DLD1 (cell line): ENCODE measurements around the gene RIOX2.
"Not testable (repeated sequence)": the region's sequence is repeated elsewhere in the genome, so short reads cannot be mapped to it uniquely, and the experiment has no call there.

Source experiments
- in situ Hi-C: cut with HindIII; loops from 2 replicates; pipeline ENCODE4 v1.10.0; 2017; ENCODE audit warnings: low sequenced_read_pairs

The RIOX2 gene

GRCh38 chr3:97917813-97918536 is 54.3 kb downstream of the RIOX2 start:
- in situ Hi-C loops = no loop called here

GRCh38 chr3:97916576-97916975 is 55.7 kb downstream of the RIOX2 start:
- in situ Hi-C loops = no loop called here

GRCh38 chr3:97914388-97914787 is 57.8 kb downstream of the RIOX2 start:
- in situ Hi-C loops = no loop called here

DNA sequence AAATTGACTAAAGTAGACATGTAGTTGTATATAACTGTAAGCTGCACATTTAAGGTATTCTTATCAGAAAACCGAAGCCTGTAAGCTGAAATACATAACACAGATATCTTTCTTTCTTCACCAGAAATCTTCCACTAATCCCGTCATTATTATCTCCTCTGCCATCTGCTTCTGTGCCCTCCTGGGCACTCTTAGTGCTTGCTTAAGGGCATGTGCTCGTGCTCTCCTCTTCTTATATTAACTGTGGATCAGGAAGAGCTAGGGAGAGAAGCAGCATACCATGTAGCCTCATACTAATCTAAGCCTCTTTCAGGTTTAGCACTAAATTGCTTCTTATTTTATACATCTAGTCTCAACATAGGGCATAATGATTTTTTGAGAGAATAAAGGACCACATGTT is 60.8 kb downstream of the RIOX2 start:
- in situ Hi-C loops = no loop called here

GRCh38 chr3:97910931-97911351 is 61.3 kb downstream of the RIOX2 start:
- in situ Hi-C loops = no loop called here

DNA sequence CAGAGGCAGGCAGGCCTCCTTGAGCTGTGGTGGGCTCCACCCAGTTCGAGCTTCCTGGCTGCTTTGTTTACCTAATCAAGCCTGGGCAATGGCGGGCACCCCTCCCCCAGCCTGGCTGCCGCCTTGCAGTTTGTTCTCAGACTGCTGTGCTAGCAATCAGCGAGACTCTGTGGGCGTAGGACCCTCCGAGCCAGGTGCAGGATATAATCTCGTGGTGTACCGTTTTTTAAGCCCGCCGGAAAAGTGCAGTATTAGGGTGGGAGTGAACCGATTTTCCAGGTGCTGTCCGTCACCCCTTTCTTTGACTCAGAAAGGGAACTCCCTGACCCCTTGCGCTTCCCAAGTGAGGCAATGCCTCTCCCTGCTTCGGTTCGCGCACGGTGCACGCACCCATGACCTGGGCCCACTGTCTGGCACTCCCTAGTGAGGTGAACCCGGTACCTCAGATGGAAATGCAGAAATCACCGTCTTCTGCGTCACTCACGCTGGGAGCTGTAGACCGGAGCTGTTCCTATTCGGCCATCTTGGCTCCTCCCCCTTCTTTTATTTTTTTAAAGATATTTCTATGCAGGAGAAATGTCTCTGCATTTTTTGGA is 61.9 kb downstream of the RIOX2 start:
- in situ Hi-C loops = not testable (repeated sequence)

DNA sequence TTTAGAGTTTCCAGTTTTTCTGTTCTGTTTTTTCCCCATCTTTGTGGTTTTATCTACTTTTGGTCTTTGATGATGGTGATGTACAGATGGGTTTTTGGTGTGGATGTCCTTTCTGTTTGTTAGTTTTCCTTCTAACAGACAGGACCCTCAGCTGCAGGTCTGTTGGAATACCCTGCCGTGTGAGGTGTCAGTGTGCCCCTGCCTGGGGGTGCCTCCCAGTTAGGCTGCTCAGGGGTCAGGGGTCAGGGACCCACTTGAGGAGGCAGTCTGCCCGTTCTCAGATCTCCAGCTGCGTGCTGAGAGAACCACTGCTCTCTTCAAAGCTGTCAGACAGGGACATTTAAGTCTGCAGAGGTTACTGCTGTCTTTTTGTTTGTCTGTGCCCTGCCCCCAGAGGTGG is 62.4 kb downstream of the RIOX2 start:
- in situ Hi-C loops = not testable (repeated sequence)

DNA sequence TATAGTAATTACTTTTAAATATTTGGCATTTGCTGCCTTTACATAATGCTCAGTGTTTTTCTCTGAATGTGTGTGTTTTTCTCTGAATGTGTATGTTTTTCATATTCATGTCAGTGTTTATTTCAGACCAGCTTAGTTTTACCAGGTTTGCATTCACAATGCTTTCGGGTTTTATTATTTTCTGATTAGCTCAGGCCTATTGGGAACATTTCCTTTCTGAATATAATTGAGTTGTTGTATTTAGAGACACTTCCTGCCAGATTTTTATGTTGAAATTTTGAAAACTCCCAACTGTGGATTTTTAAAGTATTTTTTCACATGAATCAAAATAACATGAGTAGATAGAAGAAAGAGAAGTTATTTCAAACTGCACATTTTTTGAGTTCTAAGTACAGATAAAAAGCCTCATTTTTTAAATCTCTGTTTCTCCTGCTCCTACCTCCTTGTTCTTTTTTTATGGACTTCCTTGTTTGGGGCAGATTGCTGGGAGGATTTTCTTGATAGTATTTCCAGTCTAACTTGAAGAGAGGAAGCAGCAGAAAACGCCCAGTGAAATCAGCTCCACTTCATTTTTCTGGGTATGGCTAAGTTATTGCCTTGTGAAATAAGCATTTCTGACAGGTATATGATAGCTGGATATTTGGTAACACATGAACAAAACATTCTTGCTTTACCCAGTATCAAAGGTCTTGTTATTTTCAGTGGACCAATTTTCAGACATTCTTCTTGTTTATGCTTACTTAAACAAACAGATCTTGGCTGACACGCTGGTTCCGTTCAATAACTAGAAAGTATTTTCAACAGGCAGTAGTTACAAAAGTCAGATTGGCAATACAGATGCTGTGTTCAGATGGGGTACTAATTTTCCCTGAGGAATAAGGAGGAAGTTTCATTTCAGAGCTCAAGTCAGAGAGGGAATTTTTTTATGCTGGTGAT is 70.7 kb downstream of the RIOX2 start:
- in situ Hi-C loops = no loop called here

DNA sequence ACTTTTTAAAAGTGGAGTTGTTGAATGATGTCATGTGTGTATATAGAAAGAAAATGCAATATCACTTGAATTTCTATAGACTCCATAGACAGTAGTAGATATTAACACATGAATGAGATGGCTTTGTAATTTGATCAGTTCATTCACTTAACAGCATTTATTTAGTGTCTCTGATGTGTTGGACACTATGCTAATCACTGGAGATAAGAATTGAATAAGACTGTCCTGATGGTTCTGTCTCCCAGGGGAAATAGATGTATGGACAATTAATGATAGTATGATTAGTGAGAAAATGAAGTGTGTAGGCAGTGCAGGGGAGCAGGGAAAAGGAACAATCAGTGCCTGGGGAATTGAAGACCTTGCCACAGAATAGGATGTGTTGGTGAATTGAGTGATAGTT is 72.9 kb downstream of the RIOX2 start:
- in situ Hi-C loops = no loop called here

DNA sequence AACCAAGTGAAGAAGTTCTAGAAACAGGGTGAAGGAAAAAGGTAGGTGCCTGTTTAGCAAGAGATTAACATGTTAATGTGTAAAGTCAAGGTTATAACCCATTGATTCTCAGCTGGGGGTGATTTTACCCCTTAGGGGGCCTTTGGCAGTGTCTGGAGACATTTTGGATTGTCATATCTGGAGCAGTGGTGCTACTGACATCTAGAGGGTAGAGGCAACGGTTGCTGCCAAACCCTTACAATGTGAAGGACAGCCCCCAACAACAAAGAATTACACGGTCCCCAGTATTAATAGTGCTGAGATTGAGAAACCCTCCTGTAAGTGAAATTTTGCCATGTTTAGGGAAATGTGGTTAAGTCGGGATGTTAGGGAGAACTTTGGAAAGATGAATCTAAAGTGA is 75.7 kb downstream of the RIOX2 start:
- in situ Hi-C loops = no loop called here

DNA sequence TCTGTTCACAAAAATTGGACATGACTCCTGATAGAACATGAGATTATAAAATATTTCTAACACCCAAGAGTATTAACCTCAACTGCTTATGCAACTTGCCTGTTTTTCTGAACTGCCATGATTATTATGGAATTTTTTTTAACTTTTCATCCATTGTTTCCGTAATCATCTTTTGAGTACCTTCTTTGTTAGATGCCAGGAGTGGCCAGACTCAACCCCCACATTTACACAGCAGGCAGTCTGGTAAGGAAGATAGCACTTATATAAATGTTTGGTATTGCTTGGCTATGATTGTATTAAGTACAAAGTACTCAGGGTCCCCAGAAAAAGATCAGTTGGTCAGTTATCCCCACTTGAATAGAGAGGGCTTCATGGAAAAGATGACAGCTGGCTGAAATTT is 76.1 kb downstream of the RIOX2 start:
- in situ Hi-C loops = no loop called here

DNA sequence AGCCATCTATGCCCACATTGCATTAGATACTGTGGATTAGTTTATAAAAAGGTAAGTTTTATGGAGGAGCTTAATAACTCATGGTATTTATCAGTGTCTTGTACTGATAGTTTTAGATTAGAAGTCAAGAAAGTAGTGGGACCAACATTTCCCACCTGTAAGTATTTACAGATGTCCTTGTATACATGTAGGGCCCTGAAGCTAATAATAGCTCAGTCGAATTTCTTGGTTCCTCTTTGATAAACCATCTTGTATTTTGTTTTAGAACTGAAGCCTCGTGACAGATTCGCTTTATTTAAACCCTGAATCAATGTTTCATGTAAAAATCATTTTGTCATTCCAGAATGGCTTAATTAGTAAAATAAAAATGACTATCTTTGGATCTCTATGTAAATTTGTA is 77.0 kb downstream of the RIOX2 start:
- in situ Hi-C loops = no loop called here

DNA sequence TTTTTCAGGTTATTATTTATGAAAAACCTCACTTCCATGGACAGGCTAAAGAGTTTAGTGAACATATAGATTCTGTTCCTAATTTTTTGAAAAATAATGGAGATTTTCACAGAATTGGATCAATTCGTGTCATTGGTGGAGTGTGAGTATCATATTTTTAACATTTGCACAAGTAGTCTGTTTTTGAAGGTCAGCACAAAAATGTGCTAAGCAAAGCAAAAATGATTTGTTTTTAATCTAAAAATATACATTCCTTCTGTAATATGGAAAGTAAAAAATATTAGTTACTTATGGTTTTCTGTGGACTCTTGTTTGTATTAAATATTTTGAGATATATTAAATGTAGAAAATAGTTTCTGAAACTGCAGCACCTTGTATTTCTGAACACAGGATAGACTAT is 79.4 kb downstream of the RIOX2 start:
- in situ Hi-C loops = no loop called here
